CD4-positive, CD25-positive, alpha-beta regulatory T cell (primary cell): ENCODE results near the gene TBC1D3B. TPM values are rescaled to one million over a fixed set of nuclear protein-coding genes. Genes with fewer than 3 reads are reported as not detected.
"Not testable (repeated sequence)": the region's sequence is repeated elsewhere in the genome, so short reads cannot be mapped to it uniquely, and the experiment has no call there.

Source experiments
- ATAC-seq, 2 donors: fragments of 150-1000 bp; cut with Tn5 transposase; one replicate each; pipeline ENCODE4 v1.10.0; 2021; ENCODE audit warnings: low read depth in 2 of 2, moderate number of reproducible peaks in 2 of 2, moderate library complexity in 1 of 2
- DNase-seq, 3 donors: peaks; one replicate each; pipeline versions ENCODE4 v3.0.0 to v3.0.0-alpha.2; 2012 to 2022; ENCODE audit warnings: mixed read lengths in 1 of 3
- H3K27ac ChIP-seq: one replicate; pipeline ENCODE4 v1.7.0; 2013; ENCODE audit warnings: mild to moderate bottlenecking, low read length; ENCODE audit not compliant: insufficient read depth, poor library complexity, severe bottlenecking
- H3K27me3 ChIP-seq: one replicate; pipeline ENCODE4 v1.7.0; 2013; ENCODE audit warnings: low read length; ENCODE audit not compliant: control insufficient read depth, insufficient read depth
- H3K36me3 ChIP-seq: one replicate; pipeline ENCODE4 v1.7.0; 2013; ENCODE audit warnings: mild to moderate bottlenecking, low read length, moderate library complexity; ENCODE audit not compliant: control insufficient read depth, insufficient read depth
- H3K4me1 ChIP-seq: 2 replicates; pipeline ENCODE4 v1.7.0; 2013; ENCODE audit warnings: mild to moderate bottlenecking, low read length; ENCODE audit not compliant: insufficient read depth, control insufficient read depth, poor library complexity, severe bottlenecking
- H3K4me3 ChIP-seq: one replicate; pipeline ENCODE4 v1.7.0; 2013; ENCODE audit warnings: low read depth, mild to moderate bottlenecking, low read length, moderate library complexity
- H3K9me3 ChIP-seq, 2 experiments: 1 replicate in 1 of 2; 2 replicates in 1 of 2; pipeline ENCODE4 v1.7.0; 2013; ENCODE audit warnings: low read length in 2 of 2, mild to moderate bottlenecking in 1 of 2, moderate library complexity in 1 of 2; ENCODE audit not compliant: control insufficient read depth in 2 of 2
- H3K27ac Mint-ChIP-seq, 3 donors: one replicate each; pipeline ENCODE4 v1.8.0; 2020 to 2022; ENCODE audit warnings: mild to moderate bottlenecking in 3 of 3, mixed read lengths in 3 of 3, moderate library complexity in 2 of 3
- H3K27me3 Mint-ChIP-seq: one replicate; pipeline ENCODE4 v1.8.0; 2022; ENCODE audit warnings: mild to moderate bottlenecking, mixed read lengths
- H3K36me3 Mint-ChIP-seq: one replicate; pipeline ENCODE4 v1.8.0; 2020; ENCODE audit warnings: mixed read lengths
- H3K4me1 Mint-ChIP-seq, 4 donors: one replicate each; pipeline ENCODE4 v1.8.0; 2020 to 2022; ENCODE audit warnings: mixed read lengths in 4 of 4, mild to moderate bottlenecking in 1 of 4
- H3K4me3 Mint-ChIP-seq, 4 donors: one replicate each; pipeline ENCODE4 v1.8.0; 2020 to 2022; ENCODE audit warnings: mild to moderate bottlenecking in 4 of 4, mixed read lengths in 4 of 4, moderate library complexity in 3 of 4
- H3K9me3 Mint-ChIP-seq, 7 donors: one replicate each; pipeline ENCODE4 v1.8.0; 2020 to 2022; ENCODE audit warnings: mixed read lengths in 7 of 7, mild to moderate bottlenecking in 3 of 7, moderate library complexity in 2 of 7
- polyA plus RNA-seq, 4 donors: library from polyadenylated mRNA; unstranded; fragments of 300-500 nt; fragmentation: Illumina TruSeq; gene quantifications; one replicate each; pipeline ENCODE4 v1.2.3, GENCODE V29; 2021
- total RNA-seq: library from RNA; stranded (reverse); gene quantifications from one replicate; pipeline ENCODE4 v1.2.3, GENCODE V29; 2022

The TBC1D3B gene
- total and polyA plus RNA-seq, 5 donors from 2014 or later: 8.5 TPM; not detected in 4

DNA sequence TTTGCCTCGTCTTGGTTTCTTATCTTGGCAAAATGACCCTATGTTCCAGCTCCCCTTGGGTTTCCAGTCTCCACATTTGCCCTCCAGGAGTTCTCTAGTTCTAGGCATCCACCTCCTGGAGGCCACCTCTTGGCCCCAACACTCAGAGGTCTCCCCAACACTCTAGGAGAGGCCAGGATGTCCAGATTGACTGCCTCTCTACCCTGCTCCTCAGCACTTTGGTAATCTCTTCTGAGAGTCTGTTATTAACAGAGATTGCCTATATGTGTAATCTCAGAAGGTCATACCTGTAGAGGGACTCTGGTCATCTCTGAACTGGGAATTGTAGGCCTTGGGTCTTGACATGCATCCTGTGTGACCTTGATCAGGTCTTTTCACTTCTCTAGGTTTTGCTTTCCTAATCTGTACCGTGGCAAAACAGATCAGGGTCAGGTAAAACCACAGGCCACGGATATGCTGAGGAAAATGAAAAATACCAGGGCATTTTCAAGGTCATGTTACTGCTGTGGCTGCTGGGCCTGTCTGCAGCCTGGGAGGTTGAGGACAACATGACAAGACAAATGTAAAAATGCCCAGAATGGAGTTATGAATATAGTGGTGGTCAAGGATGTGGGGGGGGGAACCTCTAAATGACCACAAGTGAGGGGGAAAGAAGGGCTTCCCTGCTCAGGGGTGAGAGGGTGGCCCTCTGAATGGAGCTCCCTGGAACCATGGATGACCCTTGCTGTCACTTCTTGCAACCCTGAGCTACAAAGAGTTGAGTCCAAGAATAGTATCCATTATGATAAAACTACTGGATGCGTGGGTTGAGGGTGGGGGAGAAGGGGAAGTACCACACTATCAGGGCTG, 29.4 kb upstream of the TBC1D3B start:
- no peaks in the 10 kb centered on the region for H3K27me3 ChIP-seq
- no peak overlapping the region for H3K4me3 Mint-ChIP-seq
- H3K9me3 Mint-ChIP-seq: peaks cover 0 to 1% (median 0%) of the 10 kb centered on the region in 7 donors
- H3K9me3 ChIP-seq: no peaks in the 10 kb centered on the region
- no peak overlapping the region for H3K27ac ChIP-seq
- H3K4me3 ChIP-seq: no peak overlapping the region
- DNase-seq (no peak), ATAC-seq (no peak)
- H3K36me3 ChIP-seq: no peaks in the 10 kb centered on the region
- H3K27ac Mint-ChIP-seq: no peak overlapping the region
- peaks cover 20% of the 10 kb centered on the region for H3K27me3 Mint-ChIP-seq
- H3K36me3 Mint-ChIP-seq: no peaks in the 10 kb centered on the region
- H3K4me1 Mint-ChIP-seq: peaks cover 0 to 5% (median 0%) of the 10 kb centered on the region in 4 donors
- H3K4me1 ChIP-seq: no peaks in the 10 kb centered on the region

DNA sequence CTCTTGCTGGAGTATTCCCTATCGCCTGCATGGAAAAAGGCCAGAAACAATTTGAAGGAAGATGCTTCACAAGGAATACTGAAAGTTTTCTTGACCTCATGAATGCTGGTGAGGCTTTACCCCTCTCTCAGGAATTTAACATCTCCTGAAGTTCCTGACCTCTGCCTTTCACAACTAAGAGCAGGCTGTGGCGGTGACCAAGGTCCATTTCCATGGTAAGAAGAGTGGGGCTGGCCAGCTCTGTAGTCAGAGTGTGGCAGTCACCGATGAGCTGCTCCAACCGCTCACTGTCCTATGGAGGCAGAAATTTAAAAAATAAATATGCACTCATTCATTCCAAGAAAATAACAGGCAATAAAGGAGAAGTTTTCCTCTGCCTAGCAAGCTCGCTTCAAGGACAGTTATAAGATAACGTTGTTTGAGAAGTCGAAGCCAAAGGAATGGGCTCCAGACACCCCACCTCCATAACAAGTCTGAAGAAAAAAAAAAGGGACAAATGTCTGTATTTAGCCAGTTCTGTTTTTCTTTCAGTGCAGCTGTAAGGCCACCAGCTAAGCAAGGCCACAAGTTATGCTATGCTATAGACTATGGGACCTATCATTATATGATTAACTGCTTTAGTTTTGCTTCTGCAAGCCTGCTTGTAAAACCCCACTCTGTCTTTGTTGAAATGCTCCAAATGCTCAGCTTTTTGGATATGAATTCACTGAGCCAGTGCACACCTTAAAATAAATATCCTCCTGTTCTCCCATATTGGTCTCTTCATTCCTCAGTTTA, 28.5 kb upstream of the TBC1D3B start:
- DNase-seq: no peak
- Histone ChIP-seq H3K4me3 (no peak overlapping the region), H3K4me1 (no peaks in the 10 kb centered on the region), H3K9me3 (no peaks in the 10 kb centered on the region), H3K36me3 (no peaks in the 10 kb centered on the region), H3K27me3 (no peaks in the 10 kb centered on the region), H3K27ac (no peak overlapping the region)
- no peak overlapping the region for H3K27ac Mint-ChIP-seq
- peaks cover 0 to 5% (median 0%) of the 10 kb centered on the region in 4 donors for H3K4me1 Mint-ChIP-seq
- no peak overlapping the region for H3K4me3 Mint-ChIP-seq
- ATAC-seq: no peak
- H3K27me3 Mint-ChIP-seq: peaks cover 20% of the 10 kb centered on the region
- H3K36me3 Mint-ChIP-seq: no peaks in the 10 kb centered on the region
- peaks cover 0 to 1% (median 0%) of the 10 kb centered on the region in 7 donors for H3K9me3 Mint-ChIP-seq

DNA sequence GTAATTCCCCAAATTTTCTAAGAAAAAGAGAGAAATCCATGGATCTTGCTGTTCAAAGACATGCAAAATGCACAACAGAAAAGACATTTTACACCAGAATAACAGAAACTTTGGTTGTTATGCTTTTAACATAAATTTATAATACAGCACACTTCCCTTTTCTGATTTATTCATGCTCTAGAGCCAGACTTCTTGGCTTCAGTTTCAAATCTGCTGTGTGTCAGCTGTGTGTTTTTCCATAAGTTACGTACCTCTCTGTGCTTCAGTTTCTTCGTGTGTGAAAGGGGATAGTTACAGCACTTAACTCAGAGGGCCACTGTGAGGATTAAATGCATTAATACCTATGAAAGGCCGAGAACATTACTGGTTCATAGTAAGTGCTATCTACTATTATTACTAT, 26.9 kb upstream of the TBC1D3B start:
- no peak overlapping the region for H3K4me3 ChIP-seq
- no peaks in the 10 kb centered on the region for H3K4me1 ChIP-seq
- DNase-seq (no peak), ATAC-seq (no peak)
- H3K36me3 ChIP-seq: no peaks in the 10 kb centered on the region
- Mint-ChIP-seq H3K27ac (no peak overlapping the region), H3K4me3 (no peak overlapping the region), H3K9me3 (peaks cover 0 to 1% (median 0%) of the 10 kb centered on the region in 7 donors), H3K4me1 (peaks cover 0 to 5% (median 0%) of the 10 kb centered on the region in 4 donors), H3K36me3 (no peaks in the 10 kb centered on the region), H3K27me3 (peaks cover 25% of the 10 kb centered on the region)
- H3K27me3 ChIP-seq: no peaks in the 10 kb centered on the region
- no peak overlapping the region for H3K27ac ChIP-seq
- no peaks in the 10 kb centered on the region for H3K9me3 ChIP-seq

DNA sequence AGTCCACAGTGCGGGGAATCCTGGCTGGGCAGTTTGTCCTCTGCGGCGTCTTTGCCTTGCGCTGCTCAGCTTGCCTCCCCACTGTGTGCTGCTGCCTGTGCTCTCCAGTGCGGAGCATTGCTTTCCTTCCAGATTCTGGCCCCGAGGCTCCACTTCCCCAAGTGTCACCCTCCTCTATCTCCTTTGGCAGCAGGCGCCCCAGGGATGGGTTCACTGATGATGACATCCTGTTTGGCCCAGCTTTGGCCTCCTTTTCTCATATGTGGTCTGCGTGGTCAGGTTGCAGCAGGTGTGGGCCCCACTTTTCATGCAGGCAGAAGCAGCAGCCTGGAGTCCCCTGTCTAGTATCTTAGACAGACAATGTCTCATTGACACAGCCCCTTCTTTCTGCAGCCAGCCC, 25.1 kb upstream of the TBC1D3B start:
- not testable (repeated sequence) for H3K9me3 ChIP-seq, H3K4me3 ChIP-seq, H3K4me1 Mint-ChIP-seq, H3K36me3 Mint-ChIP-seq, DNase-seq, H3K4me1 ChIP-seq, H3K9me3 Mint-ChIP-seq, H3K4me3 Mint-ChIP-seq, H3K27ac Mint-ChIP-seq, H3K27ac ChIP-seq, ATAC-seq, H3K27me3 ChIP-seq, H3K36me3 ChIP-seq
- peaks cover 25% of the 10 kb centered on the region for H3K27me3 Mint-ChIP-seq

DNA sequence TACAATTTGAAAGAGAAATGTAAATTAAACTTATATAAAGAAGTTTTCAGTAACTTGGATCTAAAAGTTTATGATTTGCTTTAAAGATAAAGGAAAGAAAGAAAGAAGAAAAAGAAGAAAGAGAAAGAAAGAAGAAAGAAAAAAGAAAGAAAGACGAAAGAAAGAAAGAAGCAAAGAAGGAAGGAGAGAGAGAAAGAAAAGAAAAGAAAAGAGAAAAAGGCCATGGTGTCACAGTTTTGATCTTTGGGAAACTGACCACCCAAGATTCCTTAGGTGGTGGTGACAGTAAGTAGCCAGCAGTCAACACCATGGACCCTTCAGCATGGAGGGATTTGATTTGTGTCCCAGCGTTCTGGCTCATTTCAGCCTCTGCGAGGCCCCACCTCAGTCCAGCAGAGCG, 24.7 kb upstream of the TBC1D3B start:
- H3K27me3 ChIP-seq, H3K4me1 ChIP-seq, H3K36me3 ChIP-seq, H3K4me1 Mint-ChIP-seq, H3K36me3 Mint-ChIP-seq, H3K4me3 ChIP-seq, ATAC-seq, H3K27ac ChIP-seq, H3K27ac Mint-ChIP-seq, H3K9me3 ChIP-seq, DNase-seq, H3K9me3 Mint-ChIP-seq, H3K4me3 Mint-ChIP-seq: not testable (repeated sequence)
- H3K27me3 Mint-ChIP-seq: peaks cover 29% of the 10 kb centered on the region

DNA sequence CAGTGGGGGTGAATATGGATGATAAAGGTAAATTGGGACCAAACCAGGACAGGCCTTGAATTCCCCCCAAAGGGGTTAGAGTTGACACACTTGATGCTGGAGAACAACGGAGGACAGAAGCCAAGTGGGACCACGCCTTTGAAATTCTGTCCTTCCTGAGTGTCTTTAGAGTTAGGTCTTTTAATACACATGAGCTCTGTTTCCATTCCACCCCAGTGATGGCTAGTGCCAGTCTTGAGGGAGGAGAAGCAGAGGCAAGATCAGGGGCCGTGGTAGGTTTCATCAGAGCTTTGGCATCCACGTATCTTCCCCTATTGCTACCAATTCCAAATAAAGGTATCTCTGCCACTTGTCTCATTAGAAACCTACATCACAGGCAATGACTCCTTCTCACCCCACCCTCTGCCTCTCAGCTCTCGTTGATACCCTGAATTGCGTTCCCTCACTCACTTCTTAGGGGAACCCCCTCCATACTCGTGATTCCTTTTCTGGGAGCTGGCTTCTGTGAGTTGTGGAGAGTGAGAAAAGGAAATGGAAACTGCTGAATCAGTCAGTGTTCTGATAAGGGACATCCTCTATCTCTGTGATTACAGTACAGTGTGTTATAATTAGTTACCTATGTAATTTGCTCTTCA, 22.5 kb upstream of the TBC1D3B start:
- no peaks in the 10 kb centered on the region for H3K4me1 ChIP-seq

DNA sequence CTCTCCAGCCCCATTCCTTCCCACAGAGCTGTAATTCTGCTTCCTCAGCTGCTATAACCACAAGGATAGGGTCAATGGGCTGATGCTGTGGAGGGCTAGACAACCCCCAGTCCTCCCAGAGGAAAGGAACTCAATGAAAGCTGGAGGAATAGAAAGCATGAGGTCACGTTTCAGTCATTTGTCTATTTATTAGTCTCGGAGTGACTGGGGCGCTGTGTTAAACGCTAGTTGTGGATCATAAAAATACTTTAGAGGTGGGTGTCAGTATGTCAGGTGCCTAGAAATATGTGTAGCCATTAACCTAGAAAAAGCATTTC, 20.9 kb upstream of the TBC1D3B start:
- peaks cover 0 to 1% (median 0%) of the 10 kb centered on the region in 7 donors for H3K9me3 Mint-ChIP-seq
- H3K27ac Mint-ChIP-seq: no peak overlapping the region
- DNase-seq (no peak), ATAC-seq (no peak)
- H3K4me1 Mint-ChIP-seq: peaks cover 0 to 10% (median 0%) of the 10 kb centered on the region in 4 donors
- peaks cover 47% of the 10 kb centered on the region for H3K27me3 Mint-ChIP-seq
- no peaks in the 10 kb centered on the region for H3K27me3 ChIP-seq
- H3K9me3 ChIP-seq: no peaks in the 10 kb centered on the region
- H3K27ac ChIP-seq: no peak overlapping the region
- no peaks in the 10 kb centered on the region for H3K36me3 Mint-ChIP-seq
- no peaks in the 10 kb centered on the region for H3K36me3 ChIP-seq
- H3K4me3 ChIP-seq: no peak overlapping the region
- H3K4me3 Mint-ChIP-seq: no peak overlapping the region
- no peaks in the 10 kb centered on the region for H3K4me1 ChIP-seq

More for the DNA sequence above, 22.5 kb upstream of the TBC1D3B start:
- peaks cover 0 to 8% (median 0%) of the 10 kb centered on the region in 4 donors for H3K4me1 Mint-ChIP-seq
- peaks cover 35% of the 10 kb centered on the region for H3K27me3 Mint-ChIP-seq
- no peaks in the 10 kb centered on the region for H3K9me3 ChIP-seq
- DNase-seq (peak in 1 of 3 donors; percentile 25), ATAC-seq (peak in 1 of 2 donors; percentile 32)
- H3K36me3 Mint-ChIP-seq: no peaks in the 10 kb centered on the region
- H3K27ac Mint-ChIP-seq: no peak overlapping the region
- H3K4me3 ChIP-seq: no peak overlapping the region
- no peaks in the 10 kb centered on the region for H3K27me3 ChIP-seq
- no peak overlapping the region for H3K27ac ChIP-seq
- peaks cover 0 to 1% (median 0%) of the 10 kb centered on the region in 7 donors for H3K9me3 Mint-ChIP-seq
- no peaks in the 10 kb centered on the region for H3K36me3 ChIP-seq
- no peak overlapping the region for H3K4me3 Mint-ChIP-seq
